Activated T-helper 1 cell treated with anti-CD3 and anti-CD28 coated beads, Interleukin-12 subunit alpha, Interleukin-12 subunit beta, Interleukin-2, Interleukin-4 antibody, amounts not matched to agents 30 ng/mL and 10 ng/mL and 1 ng/mL, durations not matched to agents 14 hours and 24 hours and 36 hours (primary cell): ENCODE results near the gene NTRK3. TPM values are rescaled to one million over a fixed set of nuclear protein-coding genes. Genes with fewer than 3 reads are reported as not detected.

Experiments used
- DNase-seq: peaks from one replicate; pipeline ENCODE4 v3.0.0; 2021; ENCODE audit warnings: low spot score
- H3K27ac Mint-ChIP-seq: one replicate; pipeline ENCODE4 v1.8.0; 2021; ENCODE audit warnings: mild to moderate bottlenecking, mixed read lengths
- H3K27me3 Mint-ChIP-seq: one replicate; pipeline ENCODE4 v1.8.0; 2022; ENCODE audit warnings: mild to moderate bottlenecking, moderate library complexity, mixed read lengths; ENCODE audit not compliant: insufficient read depth
- H3K36me3 Mint-ChIP-seq: one replicate; pipeline ENCODE4 v1.8.0; 2021; ENCODE audit warnings: low read depth, mixed read lengths
- H3K4me1 Mint-ChIP-seq: one replicate; pipeline ENCODE4 v1.8.0; 2021; ENCODE audit warnings: low read depth, mixed read lengths
- H3K4me3 Mint-ChIP-seq: one replicate; pipeline ENCODE4 v1.8.0; 2021; ENCODE audit warnings: mild to moderate bottlenecking, moderate library complexity, mixed read lengths
- H3K9me3 Mint-ChIP-seq: one replicate; pipeline ENCODE4 v1.8.0; 2021; ENCODE audit warnings: mixed read lengths
- intact Hi-C: fragments of 100-400 bp; cut with micrococcal nuclease; formaldehyde crosslinking; loops from one replicate; pipeline ENCODE4 v1.15.1; 2024
- total RNA-seq: library from RNA; stranded (reverse); gene quantifications from 2 replicates; pipeline ENCODE4 v1.2.3, GENCODE V29; 2022

The NTRK3 gene
- total RNA-seq, 1 donor from 2014 or later = 0.29 TPM

DNA sequence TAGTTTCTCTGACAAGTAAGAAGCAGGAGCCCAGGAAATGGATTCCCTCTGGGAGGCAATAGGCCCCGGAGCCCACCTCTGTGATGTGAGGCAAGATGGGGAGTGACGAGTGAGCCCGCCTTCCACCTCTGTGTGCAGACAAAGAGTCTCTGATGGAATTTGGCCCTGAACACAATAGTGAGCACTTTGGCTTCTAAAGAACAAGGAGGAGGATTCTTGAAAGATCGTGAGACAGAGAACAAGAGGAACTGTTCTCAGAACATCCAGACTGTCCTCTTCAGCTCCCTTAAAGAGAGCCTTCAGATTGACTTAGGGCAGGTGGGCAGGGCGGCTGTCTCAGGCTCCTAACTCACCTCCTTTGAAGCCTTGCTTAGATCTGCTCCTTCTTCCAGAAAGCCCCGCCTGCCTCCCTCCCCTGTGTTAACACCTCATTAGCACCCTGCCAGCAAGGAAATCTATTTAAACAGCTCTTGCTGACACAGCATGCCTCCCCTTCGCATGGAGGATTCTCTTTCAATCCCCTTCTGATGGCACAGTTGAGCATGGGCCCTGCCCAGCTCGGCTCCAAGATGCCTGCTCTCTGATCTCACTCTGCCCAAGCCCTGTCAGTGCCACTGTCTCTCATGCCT is 430.3 kb downstream of the NTRK3 start:
- Mint-ChIP-seq H3K9me3 (no peaks in the 10 kb centered on the region), H3K36me3 (no peaks in the 10 kb centered on the region), H3K27ac (no peak overlapping the region), H3K27me3 (peaks cover 2% of the 10 kb centered on the region), H3K4me1 (no peaks in the 10 kb centered on the region), H3K4me3 (no peak overlapping the region)
- DNase-seq = no peak
- intact Hi-C loops = no loop called here

DNA sequence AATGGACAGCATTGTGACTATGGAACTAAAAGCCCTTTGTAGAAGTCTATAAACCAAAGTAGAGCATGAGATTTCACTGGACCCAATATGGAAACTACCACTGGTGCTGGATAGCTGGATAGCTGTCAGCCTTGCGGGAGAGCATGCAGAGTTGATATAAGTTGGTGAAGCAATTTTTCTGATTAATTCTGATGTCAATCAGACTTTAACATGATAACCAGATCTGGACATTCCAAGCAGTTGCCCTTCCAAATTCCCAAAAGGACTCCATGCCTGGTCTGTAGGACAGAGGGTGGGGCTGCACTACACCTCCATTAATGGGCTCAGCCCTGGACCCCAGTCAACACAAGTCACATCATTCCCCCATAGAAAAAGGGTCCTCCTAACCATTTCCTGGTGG is 437.8 kb downstream of the NTRK3 start:
- intact Hi-C loops = no loop called here
- no peaks in the 10 kb centered on the region for H3K4me1 Mint-ChIP-seq
- no peak overlapping the region for H3K27ac Mint-ChIP-seq
- DNase-seq = no peak
- no peaks in the 10 kb centered on the region for H3K9me3 Mint-ChIP-seq
- H3K27me3 Mint-ChIP-seq = no peaks in the 10 kb centered on the region
- H3K36me3 Mint-ChIP-seq = no peaks in the 10 kb centered on the region
- no peak overlapping the region for H3K4me3 Mint-ChIP-seq

DNA sequence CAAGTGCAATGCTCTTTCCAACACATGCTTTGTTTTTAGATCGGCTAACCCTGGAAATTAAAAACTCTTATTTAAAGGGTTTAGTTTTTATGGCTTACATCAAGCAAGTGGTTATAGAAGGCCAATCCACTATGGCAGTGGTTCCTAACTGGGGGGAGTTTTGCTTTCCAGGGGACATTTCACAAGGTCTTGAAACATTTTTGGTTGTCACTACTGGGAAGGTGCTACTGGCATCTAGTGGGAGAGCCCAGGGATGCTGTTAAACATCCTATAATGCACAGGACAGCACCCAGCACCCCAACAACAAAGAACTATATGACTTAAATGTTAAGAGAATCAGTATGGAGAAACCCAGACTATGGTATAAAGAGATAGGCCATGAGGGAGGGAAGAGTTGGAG is 439.0 kb downstream of the NTRK3 start:
- no peaks in the 10 kb centered on the region for H3K4me1 Mint-ChIP-seq

DNA sequence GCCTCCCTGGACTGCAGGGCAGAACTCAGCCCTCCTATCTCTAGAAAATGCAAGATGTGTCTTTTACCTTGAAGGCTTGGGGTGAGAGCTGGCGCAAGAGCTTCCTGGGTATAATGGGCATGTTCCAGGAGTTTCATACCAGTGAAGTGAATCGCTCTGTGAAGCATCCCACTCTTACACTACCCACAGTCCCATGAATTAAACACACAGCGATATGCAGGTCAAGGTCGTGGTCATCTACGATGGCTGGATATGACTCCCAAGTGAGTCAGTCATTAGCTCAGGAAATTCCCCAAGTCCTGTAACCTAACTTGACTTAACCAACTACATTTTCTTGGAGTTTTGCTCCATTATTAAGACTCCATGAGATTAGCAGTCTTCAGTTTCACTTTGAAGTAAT is 439.7 kb downstream of the NTRK3 start:
- intact Hi-C loops = no loop called here
- H3K27ac Mint-ChIP-seq = no peak overlapping the region
- H3K27me3 Mint-ChIP-seq = no peaks in the 10 kb centered on the region
- H3K9me3 Mint-ChIP-seq = no peaks in the 10 kb centered on the region
- no peaks in the 10 kb centered on the region for H3K4me1 Mint-ChIP-seq
- no peak overlapping the region for H3K4me3 Mint-ChIP-seq
- no peak for DNase-seq
- H3K36me3 Mint-ChIP-seq = no peaks in the 10 kb centered on the region

More for the DNA sequence above, 439.0 kb downstream of the NTRK3 start:
- DNase-seq = no peak
- no peaks in the 10 kb centered on the region for H3K9me3 Mint-ChIP-seq
- H3K4me3 Mint-ChIP-seq = no peak overlapping the region
- no peaks in the 10 kb centered on the region for H3K36me3 Mint-ChIP-seq
- intact Hi-C loops = no loop called here
- no peak overlapping the region for H3K27ac Mint-ChIP-seq
- H3K27me3 Mint-ChIP-seq = no peaks in the 10 kb centered on the region

DNA sequence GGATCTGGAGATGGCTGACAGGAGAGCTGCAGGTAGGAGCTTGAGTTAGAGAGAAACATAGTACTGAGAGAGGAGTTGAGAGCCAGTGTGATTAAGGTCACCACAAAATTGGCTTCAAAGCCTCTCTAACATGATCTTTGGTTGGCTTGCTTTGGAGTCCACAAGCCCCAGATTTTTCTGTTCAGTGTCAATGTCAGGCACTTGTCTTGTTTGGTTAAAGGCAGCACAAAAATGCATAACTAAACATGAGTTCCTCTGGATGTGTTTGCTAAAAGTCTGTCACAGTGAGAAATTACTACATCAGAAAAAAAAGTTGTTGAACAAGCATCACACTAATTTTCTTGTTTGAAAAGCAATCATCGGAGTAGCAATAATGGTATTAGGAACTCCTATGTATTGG is 440.5 kb downstream of the NTRK3 start:
- Mint-ChIP-seq H3K4me3 (no peak overlapping the region), H3K27me3 (no peaks in the 10 kb centered on the region), H3K27ac (no peak overlapping the region), H3K9me3 (no peaks in the 10 kb centered on the region), H3K36me3 (no peaks in the 10 kb centered on the region), H3K4me1 (no peaks in the 10 kb centered on the region)
- intact Hi-C loops = no loop called here
- no peak for DNase-seq

Other genes starting within 250 kb of the NTRK3 start
- 47.5 and 49.1 TPM in 2 replicates for gene MRPL46, start 210.6 kb upstream of the NTRK3 start, total RNA-seq
- gene MRPS11, start 211.0 kb upstream of the NTRK3 start, total RNA-seq = 68.3 and 78.0 TPM in 2 replicates